B cell (primary cell): ENCODE data around the gene SIPA1. TPM values are rescaled to one million over a fixed set of nuclear protein-coding genes. Genes with fewer than 3 reads are reported as not detected.

ENCODE experiments used
- ATAC-seq: fragments of 200-7000 bp; cut with Tn5 transposase; one replicate; pipeline ENCODE4 v1.10.0; 2021; ENCODE audit warnings: low read depth, mild to moderate bottlenecking, moderate number of reproducible peaks, moderate library complexity
- CTCF ChIA-PET: fragments of 350-600 bp; sonication (Branson Sonifier 250); formaldehyde crosslinking; loops from one replicate; lab custom pipeline; 2021; ENCODE audit warnings: antibody characterized with exemption, inconsistent platforms; lab: Charles Lee
- POLR2A ChIA-PET: fragments of 350-600 bp; sonication (Branson Sonifier 250); formaldehyde crosslinking; loops from one replicate; lab custom pipeline; 2021; ENCODE audit warnings: antibody characterized with exemption; lab: Charles Lee
- DNase-seq: peaks from one replicate; pipeline ENCODE4 v3.0.0; 2013
- H2AFZ ChIP-seq: 2 replicates; pipeline ENCODE4 v1.6.1; 2012; ENCODE audit warnings: mild to moderate bottlenecking, low read depth, low read length; ENCODE audit not compliant: insufficient read depth, poor library complexity, severe bottlenecking
- H3K27ac ChIP-seq, 2 donors: 1 replicate in 1 of 2; 2 replicates in 1 of 2; pipeline ENCODE4 v1.5.1; 2012 to 2013; ENCODE audit warnings: low read length in 2 of 2, mild to moderate bottlenecking in 2 of 2, moderate library complexity in 1 of 2
- H3K27me3 ChIP-seq, 4 experiments: fragments of 200-600 bp in 1 of 4; sonication (generic) in 1 of 4; replicated peaks in 1 of 4; 1 replicate in 2 of 4; 2 replicates in 2 of 4; pipeline versions ENCODE4 v1.6.1 to v1.7.0; 2013 to 2016; ENCODE audit warnings: low read length in 3 of 4, mild to moderate bottlenecking in 2 of 4, mixed read lengths in 1 of 4, moderate library complexity in 1 of 4; ENCODE audit not compliant: insufficient read depth in 4 of 4, control insufficient read depth in 3 of 4; ENCODE audit errors: control extremely low read depth in 1 of 4
- H3K36me3 ChIP-seq, 2 experiments: replicated peaks in 1 of 2; 1 replicate in 1 of 2; 2 replicates in 1 of 2; pipeline versions ENCODE4 v1.6.1 to v1.7.1; 2013; ENCODE audit warnings: low read length in 1 of 2; ENCODE audit not compliant: insufficient read depth in 2 of 2, control insufficient read depth in 1 of 2; ENCODE audit errors: control extremely low read depth in 1 of 2, extremely low read depth in 1 of 2
- H3K4me1 ChIP-seq, 2 donors: fragments of 200-600 bp in 1 of 2; sonication (generic) in 1 of 2; 1 replicate in 1 of 2; 2 replicates in 1 of 2; pipeline versions ENCODE4 v1.5.1 to v1.6.1; 2013 to 2017; ENCODE audit warnings: low read length in 2 of 2; ENCODE audit not compliant: control insufficient read depth in 2 of 2, insufficient read depth in 2 of 2
- H3K4me2 ChIP-seq: replicated peaks from 2 replicates; pipeline ENCODE3; 2012; ENCODE audit warnings: mild to moderate bottlenecking, low read depth, low read length; ENCODE audit not compliant: poor library complexity, severe bottlenecking
- H3K4me3 ChIP-seq, 5 experiments: fragments of 200-600 bp in 1 of 5; sonication (generic) in 1 of 5; 1 replicate in 3 of 5; 2 replicates in 2 of 5; pipeline versions ENCODE4 v1.5.1 to v1.7.0; 2011 to 2016; ENCODE audit warnings: low read length in 4 of 5, mild to moderate bottlenecking in 4 of 5, low read depth in 2 of 5, control low read depth in 1 of 5, moderate library complexity in 1 of 5; ENCODE audit not compliant: insufficient read depth in 1 of 5; ENCODE audit errors: control extremely low read depth in 1 of 5, extremely low read depth in 1 of 5
- H3K79me2 ChIP-seq: fragments of 200-600 bp; sonication (generic); one replicate; pipeline ENCODE4 v1.6.0; 2016; ENCODE audit warnings: low read length; ENCODE audit not compliant: control insufficient read depth, insufficient read depth
- H3K9ac ChIP-seq: fragments of 200-600 bp; sonication (generic); 2 replicates; pipeline ENCODE4 v1.6.1; 2017; ENCODE audit warnings: mild to moderate bottlenecking, low read length, moderate library complexity
- H3K9me3 ChIP-seq, 3 donors: one replicate each; pipeline versions ENCODE4 v1.6.1 to v1.7.1; 2013; ENCODE audit warnings: low read length in 2 of 3; ENCODE audit not compliant: control insufficient read depth in 2 of 3, insufficient read depth in 1 of 3; ENCODE audit errors: control extremely low read depth in 1 of 3
- H4K20me1 ChIP-seq: 2 replicates; pipeline ENCODE4 v1.6.0; 2012; ENCODE audit warnings: mild to moderate bottlenecking, low read length; ENCODE audit not compliant: insufficient read depth, control insufficient read depth, poor library complexity, severe bottlenecking
- H3K27ac Mint-ChIP-seq: one replicate; pipeline ENCODE4 v1.8.0; 2021; ENCODE audit warnings: mixed read lengths
- H3K27me3 Mint-ChIP-seq: one replicate; pipeline ENCODE4 v1.8.0; 2021; ENCODE audit warnings: mixed read lengths
- H3K4me1 Mint-ChIP-seq: one replicate; pipeline ENCODE4 v1.8.0; 2021; ENCODE audit warnings: mixed read lengths
- H3K4me3 Mint-ChIP-seq: one replicate; pipeline ENCODE4 v1.8.0; 2021; ENCODE audit warnings: mixed read lengths
- H3K9me3 Mint-ChIP-seq: one replicate; pipeline ENCODE4 v1.8.0; 2022; ENCODE audit warnings: mixed read lengths; ENCODE audit not compliant: insufficient read depth
- CTCF ChIP-seq: fragments of 200-600 bp; IDR thresholded peaks from one replicate; pipeline ENCODE4 v1.8.0; 2022; ENCODE audit warnings: antibody characterized with exemption, mild to moderate bottlenecking
- EZH2 ChIP-seq: IDR thresholded peaks from 2 replicates; pipeline ENCODE4 v1.6.1; 2012; ENCODE audit warnings: borderline replicate concordance, low read depth, mild to moderate bottlenecking, moderate library complexity, low read length; ENCODE audit not compliant: insufficient read depth, poor library complexity, severe bottlenecking
- WGBS: methylation state at CpG from one replicate; pipeline ENCODE4 v1.1.5; 2013; ENCODE audit warnings: missing lambda C conversion rate; ENCODE audit not compliant: insufficient coverage; 5-methylcytosine and 5-hydroxymethylcytosine counted together
- intact Hi-C: fragments of 100-400 bp; cut with micrococcal nuclease; formaldehyde crosslinking; loops from one replicate; pipeline ENCODE4 v1.10.0; 2022
- polyA plus RNA-seq: library from polyadenylated mRNA; depleted of rRNA; stranded (reverse); fragments of >200 nt; gene quantifications from 2 replicates; pipeline ENCODE4 v1.2.3, GENCODE V29; 2012
- total RNA-seq, 2 donors: library from RNA; stranded (reverse); fragments of 120-200 nt in 1 of 2; gene quantifications; 1 replicate in 1 of 2; 2 replicates in 1 of 2; pipeline versions ENCODE4 v1.2.3 to v1.2.4, GENCODE V29; 2013 to 2022

Gene SIPA1
- total and polyA plus RNA-seq, 2 donors (not counting 1 experiment from before 2014, with no cell fraction given): 314 to 448 TPM

GRCh38 chr11:65648997-65649493, 11.1 kb downstream of the SIPA1 start:
- Histone ChIP-seq H3K4me3 (no peak overlapping the region), H3K4me2 (no peak overlapping the region), H3K9me3 (no peaks in the 10 kb centered on the region), H3K27ac (no peak overlapping the region), H3K27me3 (no peaks in the 10 kb centered on the region), H3K4me1 (peaks cover 18 to 44% of the 10 kb centered on the region in 2 donors), H3K9ac (no peak overlapping the region), H3K79me2 (peaks cover 3% of the 10 kb centered on the region), H2AFZ (no peak overlapping the region), H4K20me1 (peaks cover 73% of the 10 kb centered on the region), H3K36me3 (peaks cover 0 to 73% of the 10 kb centered on the region in 2 experiments)
- ATAC-seq (no peak), DNase-seq (no peak)
- no peaks in the 10 kb centered on the region for H3K9me3 Mint-ChIP-seq
- WGBS: 93% methylated on average over 10 of the region's 12 CpGs
- no peak for TF ChIP-seq CTCF
- no peak for TF ChIP-seq EZH2
- CTCF ChIA-PET: interaction anchor here (0.6 to 1.6 kb wide), 2 partner anchors 11 to 158 kb away, joined by 3 to 4 read pairs; partner anchors contain the start of gene SIPA1
- H3K27me3 Mint-ChIP-seq: no peaks in the 10 kb centered on the region
- intact Hi-C loops: no loop called here
- peak overlapping the region; percentile 32 for H3K27ac Mint-ChIP-seq
- POLR2A ChIA-PET: interaction anchor here (1.1 to 1.7 kb wide), 3 partner anchors 9 to 13 kb away, joined by 3 to 15 read pairs (median 4); partner anchors contain the start of gene SIPA1
- peaks cover 51% of the 10 kb centered on the region for H3K4me1 Mint-ChIP-seq
- H3K4me3 Mint-ChIP-seq: no peak overlapping the region
